Fibroblast of pulmonary artery (primary cell): ENCODE data around the gene DRD3.

ENCODE experiments used
- DNase-seq: peaks from one replicate; pipeline ENCODE4 v3.0.0-alpha.2; 2010; ENCODE audit warnings: low read depth
- H3K4me3 ChIP-seq: replicated peaks from 2 replicates; pipeline ENCODE4 v1.5.1; 2011; ENCODE audit warnings: low read depth, mild to moderate bottlenecking, control low read depth, low read length, moderate library complexity
- TF ChIP-seq, protein P1 (sequence below): IDR thresholded peaks from 2 replicates; pipeline ENCODE4 v1.5.1; 2011; ENCODE audit warnings: mild to moderate bottlenecking, control low read depth, low read length, inconsistent platforms; ENCODE audit errors: missing control alignments

The DRD3 gene

GRCh38 chr3:114144909-114145688 lies 33.8 kb downstream of the DRD3 start:
- H3K4me3 ChIP-seq = no peak overlapping the region
- peak; percentile 93 for DNase-seq
- TF ChIP-seq, protein P1, sequence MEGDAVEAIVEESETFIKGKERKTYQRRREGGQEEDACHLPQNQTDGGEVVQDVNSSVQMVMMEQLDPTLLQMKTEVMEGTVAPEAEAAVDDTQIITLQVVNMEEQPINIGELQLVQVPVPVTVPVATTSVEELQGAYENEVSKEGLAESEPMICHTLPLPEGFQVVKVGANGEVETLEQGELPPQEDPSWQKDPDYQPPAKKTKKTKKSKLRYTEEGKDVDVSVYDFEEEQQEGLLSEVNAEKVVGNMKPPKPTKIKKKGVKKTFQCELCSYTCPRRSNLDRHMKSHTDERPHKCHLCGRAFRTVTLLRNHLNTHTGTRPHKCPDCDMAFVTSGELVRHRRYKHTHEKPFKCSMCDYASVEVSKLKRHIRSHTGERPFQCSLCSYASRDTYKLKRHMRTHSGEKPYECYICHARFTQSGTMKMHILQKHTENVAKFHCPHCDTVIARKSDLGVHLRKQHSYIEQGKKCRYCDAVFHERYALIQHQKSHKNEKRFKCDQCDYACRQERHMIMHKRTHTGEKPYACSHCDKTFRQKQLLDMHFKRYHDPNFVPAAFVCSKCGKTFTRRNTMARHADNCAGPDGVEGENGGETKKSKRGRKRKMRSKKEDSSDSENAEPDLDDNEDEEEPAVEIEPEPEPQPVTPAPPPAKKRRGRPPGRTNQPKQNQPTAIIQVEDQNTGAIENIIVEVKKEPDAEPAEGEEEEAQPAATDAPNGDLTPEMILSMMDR = no peak

GRCh38 chr3:114143817-114144216 lies 35.0 kb downstream of the DRD3 start:
- TF ChIP-seq, protein P1 = no peak
- no peak overlapping the region for H3K4me3 ChIP-seq
- no peak for DNase-seq

- no peak overlapping the region for H3K4me3 ChIP-seq
- DNase-seq = no peak
- TF ChIP-seq, protein P1 = no peak
Measured at GRCh38 chr3:114139836-114140235, 39.0 kb downstream of the DRD3 start.

- no peak overlapping the region for H3K4me3 ChIP-seq
- no peak for DNase-seq
- TF ChIP-seq, protein P1 = no peak
Measured at GRCh38 chr3:114133947-114134346, 44.9 kb downstream of the DRD3 start.

DNA sequence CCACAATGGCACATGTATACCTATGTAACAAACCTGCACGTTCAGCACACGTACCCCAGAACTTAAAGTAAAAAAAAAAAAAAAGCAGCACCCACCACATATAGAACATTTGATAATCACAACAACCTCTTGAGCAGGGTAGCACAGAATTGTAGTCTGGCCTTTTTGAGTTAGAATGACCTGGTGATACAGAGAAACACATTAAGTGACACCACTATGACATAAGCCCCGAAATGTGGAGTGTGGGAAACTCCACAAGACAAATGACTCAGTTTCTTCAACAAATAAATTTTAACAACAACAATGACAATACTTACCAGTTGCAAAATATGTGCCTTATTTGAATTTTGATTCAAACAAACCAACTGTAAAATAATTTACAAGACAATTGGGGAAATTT lies 46.4 kb downstream of the DRD3 start:
- no peak for DNase-seq
- TF ChIP-seq, protein P1 = no peak
- no peak overlapping the region for H3K4me3 ChIP-seq

GRCh38 chr3:114128826-114129225 lies 50.0 kb downstream of the DRD3 start:
- TF ChIP-seq, protein P1 = no peak
- DNase-seq = peak; percentile 29
- no peak overlapping the region for H3K4me3 ChIP-seq

DNA sequence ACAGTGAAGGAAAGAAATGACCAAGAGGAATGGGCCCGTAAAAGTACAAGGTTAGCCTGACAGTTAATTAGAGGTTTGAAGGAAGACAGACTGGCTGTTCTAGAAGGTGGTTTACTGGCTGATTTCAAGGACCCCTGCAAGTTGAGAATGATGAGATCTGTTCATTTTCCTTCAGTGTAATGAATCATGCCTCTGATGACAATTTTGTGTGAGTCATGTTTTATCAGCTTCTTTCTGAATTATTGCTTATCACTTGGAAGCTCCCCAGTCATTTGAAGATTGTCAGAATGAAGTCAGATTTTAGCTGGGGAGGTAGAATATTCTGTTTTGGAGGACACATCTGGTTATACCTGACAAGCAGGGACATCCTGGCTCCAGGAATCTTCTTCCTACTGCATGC lies 50.6 kb downstream of the DRD3 start:
- TF ChIP-seq, protein P1 = no peak
- H3K4me3 ChIP-seq = no peak overlapping the region
- DNase-seq = peak; percentile 35
